Mesodermal cell (in vitro differentiated cells): ENCODE measurements around the gene TTC38. TPM values are rescaled to one million over a fixed set of nuclear protein-coding genes. Genes with fewer than 3 reads are reported as not detected.

Experiments used
- H3K27ac ChIP-seq: 2 replicates; pipeline ENCODE4 v1.7.0; 2013; ENCODE audit warnings: mild to moderate bottlenecking, low read depth, low read length, moderate library complexity; ENCODE audit not compliant: severe bottlenecking
- H3K36me3 ChIP-seq: 2 replicates; pipeline ENCODE4 v1.7.1; 2013; ENCODE audit warnings: mild to moderate bottlenecking, low read length, moderate library complexity; ENCODE audit not compliant: control insufficient read depth, insufficient read depth
- H3K4me1 ChIP-seq: one replicate; pipeline ENCODE4 v1.7.1; 2013; ENCODE audit warnings: mild to moderate bottlenecking, low read length; ENCODE audit not compliant: insufficient read depth, control insufficient read depth, poor library complexity, severe bottlenecking
- H3K4me3 ChIP-seq: 2 replicates; pipeline ENCODE4 v1.7.0; 2013; ENCODE audit warnings: low read length, control low read depth, mild to moderate bottlenecking; ENCODE audit not compliant: insufficient read depth, poor library complexity, severe bottlenecking; ENCODE audit errors: extremely low read depth
- H3K9me3 ChIP-seq: 2 replicates; pipeline ENCODE4 v1.7.1; 2013; ENCODE audit warnings: mild to moderate bottlenecking, low read length, moderate library complexity; ENCODE audit not compliant: control insufficient read depth
- WGBS, 2 experiments: methylation state at CpG; one replicate each; pipeline ENCODE4 v1.1.5; 2013; ENCODE audit warnings: missing lambda C conversion rate in 2 of 2; ENCODE audit not compliant: insufficient coverage in 2 of 2; 5-methylcytosine and 5-hydroxymethylcytosine counted together
- polyA plus RNA-seq, 2 experiments: library from polyadenylated mRNA; stranded (reverse); fragments of 50-300 nt; gene quantifications; one replicate each; pipeline ENCODE4 v1.2.3, GENCODE V29; 2013

TTC38 gene
- 23.9 TPM for polyA plus RNA-seq (2013, experiment 1 of 2)
- 19.4 TPM for polyA plus RNA-seq (2013, experiment 2 of 2)

GRCh38 chr22:46267431-46268279 is at the start of gene TTC38:
TTC38 (plus strand) TSS chr22:46268008; CDS start chr22:46268040, 32 bp downstream.
- Histone ChIP-seq H3K27ac (peak within 1 kb of the TSS; percentile 36), H3K4me1 (no peaks in the 10 kb centered on the region)
- 4 to 5% methylated on average over 61 to 63 of the region's 74 CpGs for WGBS, 2 experiments

GRCh38 chr22:46219636-46220035 is 48.2 kb upstream of the TTC38 start:
- WGBS, 2 experiments = 88 to 94% methylated on average over 5 to 7 of the region's 10 CpGs
- peaks cover 15% of the 10 kb centered on the region for H3K36me3 ChIP-seq
- H3K9me3 ChIP-seq = no peaks in the 10 kb centered on the region
- no peaks in the 10 kb centered on the region for H3K4me1 ChIP-seq
- no peak overlapping the region for H3K27ac ChIP-seq
- no peak overlapping the region for H3K4me3 ChIP-seq

More at GRCh38 chr22:46267431-46268279, at the start of gene TTC38:
- Histone ChIP-seq H3K9me3 (peaks cover 3% of the 10 kb centered on the region), H3K4me3 (peak within 1 kb of the TSS; percentile 76), H3K36me3 (peaks cover 6% of the 10 kb centered on the region)

- Histone ChIP-seq H3K9me3 (no peaks in the 10 kb centered on the region), H3K4me1 (no peaks in the 10 kb centered on the region), H3K27ac (no peak overlapping the region), H3K4me3 (no peak overlapping the region), H3K36me3 (peaks cover 15% of the 10 kb centered on the region)
- WGBS, 2 experiments = 90 to 93% methylated on average over 2 to 3 of the region's 5 CpGs
Measured at GRCh38 chr22:46220921-46221320, 46.9 kb upstream of the TTC38 start.

- Histone ChIP-seq H3K9me3 (no peaks in the 10 kb centered on the region), H3K4me1 (no peaks in the 10 kb centered on the region), H3K36me3 (peaks cover 12% of the 10 kb centered on the region), H3K4me3 (no peak overlapping the region), H3K27ac (no peak overlapping the region)
- 82 to 90% methylated on average over 18 to 22 of the region's 23 CpGs for WGBS, 2 experiments
Measured at GRCh38 chr22:46224044-46224897, 43.5 kb upstream of the TTC38 start.

- Histone ChIP-seq H3K4me3 (no peak overlapping the region), H3K4me1 (peaks cover 4% of the 10 kb centered on the region), H3K9me3 (no peaks in the 10 kb centered on the region), H3K36me3 (peaks cover 7% of the 10 kb centered on the region), H3K27ac (no peak overlapping the region)
- 78 to 89% methylated on average over 6 to 9 of the region's 10 CpGs for WGBS, 2 experiments
Measured at GRCh38 chr22:46224898-46225290, 42.9 kb upstream of the TTC38 start.

GRCh38 chr22:46225631-46226030 is 42.2 kb upstream of the TTC38 start:
- no peak overlapping the region for H3K27ac ChIP-seq
- 88 to 97% methylated on average over 3 to 7 of the region's 7 CpGs for WGBS, 2 experiments
- H3K4me3 ChIP-seq = no peak overlapping the region
- H3K36me3 ChIP-seq = peaks cover 1% of the 10 kb centered on the region
- peaks cover 5% of the 10 kb centered on the region for H3K4me1 ChIP-seq
- no peaks in the 10 kb centered on the region for H3K9me3 ChIP-seq

- Histone ChIP-seq H3K4me1 (peaks cover 5% of the 10 kb centered on the region), H3K36me3 (no peaks in the 10 kb centered on the region), H3K4me3 (no peak overlapping the region), H3K27ac (no peak overlapping the region), H3K9me3 (no peaks in the 10 kb centered on the region)
- 96% methylated on average over 7 of the region's 7 CpGs for WGBS, 2 experiments
Measured at GRCh38 chr22:46226577-46226976, 41.2 kb upstream of the TTC38 start.

- peaks cover 5% of the 10 kb centered on the region for H3K4me1 ChIP-seq
- no peak overlapping the region for H3K4me3 ChIP-seq
- no peak overlapping the region for H3K27ac ChIP-seq
- H3K9me3 ChIP-seq = no peaks in the 10 kb centered on the region
- no peaks in the 10 kb centered on the region for H3K36me3 ChIP-seq
- WGBS, 2 experiments = 98% methylated on average over 4 to 7 of the region's 8 CpGs
Measured at GRCh38 chr22:46229701-46230100, 38.1 kb upstream of the TTC38 start.

GRCh38 chr22:46230262-46230901 is 37.4 kb upstream of the TTC38 start:
- Histone ChIP-seq H3K4me3 (no peak overlapping the region), H3K4me1 (peaks cover 5% of the 10 kb centered on the region), H3K36me3 (no peaks in the 10 kb centered on the region), H3K9me3 (no peaks in the 10 kb centered on the region), H3K27ac (no peak overlapping the region)
- 88 to 95% methylated on average over 11 of the region's 13 CpGs for WGBS, 2 experiments

- 81 to 86% methylated on average over 9 of the region's 9 CpGs for WGBS, 2 experiments
- Histone ChIP-seq H3K4me3 (no peak overlapping the region), H3K27ac (no peak overlapping the region), H3K36me3 (no peaks in the 10 kb centered on the region), H3K9me3 (no peaks in the 10 kb centered on the region), H3K4me1 (peaks cover 5% of the 10 kb centered on the region)
Measured at GRCh38 chr22:46233231-46233630, 34.6 kb upstream of the TTC38 start.
